ENCODE results near the gene KIF26B. TPM values are rescaled to one million over a fixed set of nuclear protein-coding genes. Genes with fewer than 3 reads are reported as not detected.

Gene KIF26B
- total RNA-seq, 3 donors from 2014 or later: 0.14 to 3.2 (median 0.39) TPM

DNA sequence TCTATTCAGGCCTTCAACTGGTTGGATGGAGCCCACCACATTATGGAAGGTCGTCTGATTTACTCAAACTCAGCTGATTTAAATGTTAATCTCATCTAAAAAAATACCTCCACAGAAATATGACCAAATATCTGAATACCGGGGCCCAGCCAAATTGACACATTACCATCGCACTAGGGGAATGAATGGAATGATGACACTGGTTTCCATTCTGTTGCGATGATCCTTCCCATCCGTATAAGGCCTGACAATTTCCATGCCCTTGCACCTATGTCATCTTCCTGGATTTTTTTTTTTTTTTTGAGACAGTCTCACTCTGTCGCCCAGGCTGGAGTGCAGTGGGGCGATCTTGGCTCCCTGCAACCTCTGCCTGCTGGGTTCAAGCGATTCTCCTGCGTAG lies 397.5 kb downstream of the KIF26B start:
- ATAC-seq: no peak
- no peak overlapping the region for H3K4me3 ChIP-seq
- DNase-seq: no peak

DNA sequence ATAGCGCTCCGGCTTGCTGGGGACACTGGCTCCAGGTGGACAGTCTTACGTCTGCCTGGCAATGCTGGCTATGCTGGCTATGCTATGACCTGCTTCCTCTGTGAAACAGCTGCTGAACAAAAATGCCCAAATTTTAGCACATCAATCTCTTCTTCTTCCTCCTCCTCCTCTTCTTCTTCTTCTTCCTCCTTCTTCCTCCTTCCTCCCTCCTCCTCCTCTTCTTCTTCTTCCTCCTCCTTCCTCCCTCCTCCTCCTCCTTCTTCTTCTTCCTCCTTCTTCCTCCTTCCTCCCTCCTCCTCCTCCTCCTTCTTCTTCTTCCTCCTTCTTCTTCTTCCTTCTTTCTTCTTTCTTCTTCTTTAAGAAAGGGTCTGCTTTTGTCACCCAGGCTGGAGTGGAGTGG lies 401.3 kb downstream of the KIF26B start:
- intact Hi-C loops (cut with DNase I, micrococcal nuclease): no loop called here
- TF ChIP-seq, protein P1, sequence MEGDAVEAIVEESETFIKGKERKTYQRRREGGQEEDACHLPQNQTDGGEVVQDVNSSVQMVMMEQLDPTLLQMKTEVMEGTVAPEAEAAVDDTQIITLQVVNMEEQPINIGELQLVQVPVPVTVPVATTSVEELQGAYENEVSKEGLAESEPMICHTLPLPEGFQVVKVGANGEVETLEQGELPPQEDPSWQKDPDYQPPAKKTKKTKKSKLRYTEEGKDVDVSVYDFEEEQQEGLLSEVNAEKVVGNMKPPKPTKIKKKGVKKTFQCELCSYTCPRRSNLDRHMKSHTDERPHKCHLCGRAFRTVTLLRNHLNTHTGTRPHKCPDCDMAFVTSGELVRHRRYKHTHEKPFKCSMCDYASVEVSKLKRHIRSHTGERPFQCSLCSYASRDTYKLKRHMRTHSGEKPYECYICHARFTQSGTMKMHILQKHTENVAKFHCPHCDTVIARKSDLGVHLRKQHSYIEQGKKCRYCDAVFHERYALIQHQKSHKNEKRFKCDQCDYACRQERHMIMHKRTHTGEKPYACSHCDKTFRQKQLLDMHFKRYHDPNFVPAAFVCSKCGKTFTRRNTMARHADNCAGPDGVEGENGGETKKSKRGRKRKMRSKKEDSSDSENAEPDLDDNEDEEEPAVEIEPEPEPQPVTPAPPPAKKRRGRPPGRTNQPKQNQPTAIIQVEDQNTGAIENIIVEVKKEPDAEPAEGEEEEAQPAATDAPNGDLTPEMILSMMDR (IDR thresholded peaks at IDR 0.05): no peak
- DNase-seq (no peak), ATAC-seq (no peak)
- no peak overlapping the region for H3K4me3 ChIP-seq
- H3K4me1 ChIP-seq (ENCODE audit: low read depth): no peaks in the 10 kb centered on the region
- no peaks in the 10 kb centered on the region for H3K36me3 ChIP-seq (ENCODE audit: low read depth)
- no peaks in the 10 kb centered on the region for H3K9me3 ChIP-seq

More for the DNA sequence above, 397.5 kb downstream of the KIF26B start:
- Histone ChIP-seq H3K4me1 (ENCODE audit: low read depth) (no peaks in the 10 kb centered on the region), H3K9me3 (no peaks in the 10 kb centered on the region), H3K36me3 (ENCODE audit: low read depth) (no peaks in the 10 kb centered on the region)
- TF ChIP-seq, protein P1 (IDR thresholded peaks at IDR 0.05): no peak
- intact Hi-C loops (cut with DNase I, micrococcal nuclease): no loop called here

DNA sequence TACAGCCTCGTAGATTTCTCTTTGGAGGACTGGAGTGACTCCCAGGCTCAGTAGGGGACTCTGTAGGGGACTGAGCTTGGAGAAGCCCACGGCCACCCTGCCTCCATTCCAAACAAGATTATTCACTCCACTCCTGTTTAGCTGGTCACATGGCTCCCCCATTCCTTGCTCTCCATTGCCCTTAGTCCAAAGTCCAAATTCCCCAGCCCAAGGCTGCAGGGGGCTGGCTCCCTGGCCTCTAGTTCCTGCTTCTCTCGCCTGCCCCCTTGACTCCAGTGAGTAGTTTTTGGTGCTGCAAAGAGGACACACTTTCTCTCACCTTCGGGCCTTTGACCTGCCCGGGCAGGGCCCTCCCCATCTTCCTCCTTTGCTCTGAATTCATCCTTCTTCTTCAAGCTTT lies 403.3 kb downstream of the KIF26B start:
- DNase-seq (no peak), ATAC-seq (no peak)

DNA sequence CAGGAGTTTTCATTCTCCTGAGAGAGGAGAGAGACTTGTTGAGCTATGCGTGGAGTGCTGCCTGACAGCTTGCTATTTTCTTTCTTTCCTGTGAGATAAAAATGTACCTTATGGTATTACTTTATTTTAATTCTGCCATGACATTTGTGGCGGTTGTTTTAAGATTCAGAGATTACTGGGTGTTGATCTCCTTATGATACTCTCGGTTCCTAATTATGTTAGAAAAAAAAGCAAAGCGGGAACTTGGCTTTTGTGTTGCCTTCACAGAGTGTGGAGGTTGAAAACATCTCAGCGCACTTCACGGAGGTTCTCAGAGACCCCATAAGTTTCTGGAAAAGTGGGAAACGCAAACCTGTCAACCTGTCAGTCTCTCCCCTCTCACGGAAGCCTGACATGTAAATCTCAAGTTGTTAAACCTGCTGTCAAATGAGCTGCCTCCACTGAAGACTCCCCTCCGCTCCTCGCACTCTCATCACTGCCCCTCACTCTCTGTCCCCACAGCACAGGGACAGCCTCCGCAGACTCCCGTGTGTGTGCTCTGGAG lies 405.6 kb downstream of the KIF26B start:
- TF ChIP-seq, protein P1 (IDR thresholded peaks at IDR 0.05): no peak
- Histone ChIP-seq H3K4me3 (no peak overlapping the region), H3K36me3 (ENCODE audit: low read depth) (no peaks in the 10 kb centered on the region), H3K9me3 (no peaks in the 10 kb centered on the region), H3K4me1 (ENCODE audit: low read depth) (no peaks in the 10 kb centered on the region)
- intact Hi-C loops (cut with DNase I, micrococcal nuclease): no loop called here
- ATAC-seq (no peak), DNase-seq (no peak)

More for the DNA sequence above, 403.3 kb downstream of the KIF26B start:
- no peaks in the 10 kb centered on the region for H3K36me3 ChIP-seq (ENCODE audit: low read depth)
- no peaks in the 10 kb centered on the region for H3K9me3 ChIP-seq
- TF ChIP-seq, protein P1 (IDR thresholded peaks at IDR 0.05): no peak
- H3K4me1 ChIP-seq (ENCODE audit: low read depth): no peaks in the 10 kb centered on the region
- intact Hi-C loops (cut with DNase I, micrococcal nuclease): no loop called here
- no peak overlapping the region for H3K4me3 ChIP-seq

DNA sequence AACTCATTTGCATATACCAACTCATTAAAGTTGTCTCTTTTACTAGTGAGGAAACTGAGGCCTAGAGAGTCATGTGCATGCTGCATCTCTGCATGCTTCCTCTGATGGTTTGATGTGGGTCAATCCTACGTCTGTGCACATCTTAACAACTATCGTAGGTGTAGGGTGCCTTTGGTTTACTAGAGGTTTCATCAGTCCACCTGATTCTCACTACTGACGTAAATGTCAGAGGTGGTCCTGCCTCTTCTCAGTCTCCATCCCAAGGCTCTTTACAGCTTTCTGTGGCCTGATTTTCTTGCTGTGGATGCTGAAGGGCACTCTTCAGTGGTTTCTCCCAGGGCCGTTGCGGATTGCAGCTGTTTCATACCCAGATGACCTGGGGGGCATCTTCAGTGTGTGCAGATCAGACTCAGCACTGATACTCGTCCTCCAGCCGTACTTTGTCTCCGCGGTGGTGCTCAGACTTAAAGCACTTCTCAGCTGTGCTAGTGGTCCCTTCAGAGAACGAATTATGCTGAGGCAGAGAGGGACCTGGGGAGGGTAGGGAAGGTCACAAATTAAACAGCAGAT lies 407.0 kb downstream of the KIF26B start:
- intact Hi-C loops (cut with DNase I, micrococcal nuclease): no loop called here
- no peak for ATAC-seq
- no peak for DNase-seq

More for the DNA sequence above, 407.0 kb downstream of the KIF26B start:
- Histone ChIP-seq H3K9me3 (no peaks in the 10 kb centered on the region), H3K4me1 (ENCODE audit: low read depth) (no peaks in the 10 kb centered on the region), H3K36me3 (ENCODE audit: low read depth) (no peaks in the 10 kb centered on the region), H3K4me3 (no peak overlapping the region)
- TF ChIP-seq, protein P1 (IDR thresholded peaks at IDR 0.05): no peak
